Measurements from ENCODE around the gene TBL1XR1. TPM values are rescaled to one million over a fixed set of nuclear protein-coding genes. Genes with fewer than 3 reads are reported as not detected.

TBL1XR1 gene
- total RNA-seq, 1 experiment from 2014 or later = 180 TPM

DNA sequence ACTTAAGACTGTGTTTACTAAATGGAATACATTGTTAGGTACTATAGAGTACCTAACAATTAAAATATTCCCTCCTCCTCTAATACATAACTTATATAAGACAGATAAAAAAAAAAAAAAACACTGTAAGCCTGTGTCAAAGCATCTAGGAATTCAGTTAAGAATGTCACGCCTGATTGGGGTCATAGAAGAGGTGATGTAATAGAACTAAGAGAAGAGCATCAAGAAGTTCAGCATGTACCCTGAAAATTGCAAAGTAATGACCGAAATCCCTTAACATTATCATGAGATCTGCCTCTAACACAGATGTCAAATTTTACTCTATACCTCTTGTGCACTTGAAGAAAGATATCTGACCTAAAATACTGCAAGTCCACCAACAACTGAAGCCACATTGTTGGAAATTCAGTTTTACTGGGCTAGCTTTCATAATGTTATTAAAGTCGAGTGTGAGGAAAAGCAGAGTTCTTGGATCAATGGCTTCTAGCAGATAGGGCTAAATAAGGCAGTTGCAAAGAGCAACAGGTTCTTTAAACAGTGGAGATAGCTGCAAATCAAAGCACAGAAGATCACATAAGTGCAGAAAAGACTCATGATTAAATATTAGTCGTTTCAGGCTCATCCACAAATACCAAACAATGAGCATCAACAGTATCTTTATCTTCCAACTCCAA is 75.0 kb downstream of the TBL1XR1 start:
- intact Hi-C loops (cut with micrococcal nuclease) = no loop called here
- POLR2A ChIA-PET = no interaction called here
- H3K27ac ChIP-seq (ENCODE audit: low read depth, low read length) = no peak overlapping the region
- no peak overlapping the region for H3K4me3 ChIP-seq (replicated peaks in 1 of 2; ENCODE audit: low read depth in 1 of 2, low read length in 2 of 2)
- CTCF ChIA-PET = no interaction called here
- no peak overlapping the region for H3K4me2 ChIP-seq (ENCODE audit: low read length)
- no peak overlapping the region for H2AFZ ChIP-seq (ENCODE audit: low read depth, low read length, poor library complexity, severe bottlenecking)
- no peak for ATAC-seq
- no TSS peak for BruUV-seq (replicated peaks)
- DNase-seq (ENCODE audit: low read depth, low spot score) = no peak
- H3K4me1 ChIP-seq (ENCODE audit: control insufficient read depth in 1 of 2, insufficient read depth in 2 of 2, low read length in 2 of 2) = peaks cover 3 to 10% of the 10 kb centered on the region in 2 experiments; a peak in 1 of 4 replicates
- H4K20me1 ChIP-seq (ENCODE audit: insufficient read depth) = peaks cover 34% of the 10 kb centered on the region; the same call in 1 of the 2 replicates
- RAD21 ChIA-PET (ENCODE audit: low non-redundant PET in 1 of 2, low total read pairs in 2 of 2, uncharacterized antibody in 2 of 2, unreplicated experiment in 2 of 2) = no interaction called here
- TF ChIP-seq CBX3 (IDR thresholded peaks at IDR 0.05; ENCODE audit: low read depth) (no peak), JUND (IDR thresholded peaks at IDR 0.05) (no peak)
- H3K79me2 ChIP-seq (ENCODE audit: insufficient read depth, low read length) = peaks cover 100% of the 10 kb centered on the region
- no peaks in the 10 kb centered on the region for H3K27me3 ChIP-seq (ENCODE audit: insufficient read depth, low read length)
- H3K9ac ChIP-seq (ENCODE audit: low read length) = no peak overlapping the region
- H3K36me3 ChIP-seq (ENCODE audit: control insufficient read depth in 1 of 2, insufficient read depth in 2 of 2, low read length in 2 of 2) = no peaks in the 10 kb centered on the region
- H3K9me2 ChIP-seq (ENCODE audit: insufficient read depth) = no peaks in the 10 kb centered on the region
- no peaks in the 10 kb centered on the region for H3K9me3 ChIP-seq (ENCODE audit: control insufficient read depth in 1 of 2, insufficient read depth in 1 of 2, low read depth in 1 of 2, low read length in 2 of 2)

DNA sequence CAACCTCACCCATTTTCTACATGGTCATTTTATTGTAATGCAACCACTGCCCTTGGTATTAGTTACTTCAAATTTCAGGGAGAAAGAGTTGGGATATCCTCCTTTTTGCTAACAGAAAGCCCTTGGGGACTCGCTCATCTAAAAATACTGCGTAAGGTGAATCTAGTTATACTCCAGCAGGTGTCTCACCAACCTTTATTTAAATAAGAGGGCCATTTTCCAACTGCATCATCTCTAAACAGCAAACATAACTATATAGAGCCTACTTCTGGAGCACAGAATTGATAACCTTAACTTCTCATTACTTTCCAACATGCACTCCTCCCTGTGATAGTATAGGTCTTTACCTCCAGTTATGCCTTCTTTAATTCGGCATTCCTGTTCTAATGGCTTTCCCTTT is 77.5 kb downstream of the TBL1XR1 start:
- Histone ChIP-seq H3K4me3 (replicated peaks in 1 of 2; ENCODE audit: low read depth in 1 of 2, low read length in 2 of 2) (no peak overlapping the region), H3K9ac (ENCODE audit: low read length) (no peak overlapping the region), H4K20me1 (ENCODE audit: insufficient read depth) (peaks cover 28% of the 10 kb centered on the region; the same call in 1 of the 2 replicates), H3K27ac (ENCODE audit: low read depth, low read length) (no peak overlapping the region), H3K4me2 (ENCODE audit: low read length) (no peak overlapping the region), H3K9me2 (ENCODE audit: insufficient read depth) (no peaks in the 10 kb centered on the region), H3K36me3 (ENCODE audit: control insufficient read depth in 1 of 2, insufficient read depth in 2 of 2, low read length in 2 of 2) (no peaks in the 10 kb centered on the region), H3K79me2 (ENCODE audit: insufficient read depth, low read length) (peaks cover 100% of the 10 kb centered on the region), H3K9me3 (ENCODE audit: control insufficient read depth in 1 of 2, insufficient read depth in 1 of 2, low read depth in 1 of 2, low read length in 2 of 2) (no peaks in the 10 kb centered on the region), H3K4me1 (ENCODE audit: control insufficient read depth in 1 of 2, insufficient read depth in 2 of 2, low read length in 2 of 2) (peaks cover 0 to 10% of the 10 kb centered on the region in 2 experiments; a peak in 1 of 4 replicates), H2AFZ (ENCODE audit: low read depth, low read length, poor library complexity, severe bottlenecking) (no peak overlapping the region), H3K27me3 (ENCODE audit: insufficient read depth, low read length) (no peaks in the 10 kb centered on the region)
- ChIA-PET POLR2A (no interaction called here), CTCF (no interaction called here), RAD21 (ENCODE audit: low non-redundant PET in 1 of 2, low total read pairs in 2 of 2, uncharacterized antibody in 2 of 2, unreplicated experiment in 2 of 2) (no interaction called here)
- peak; percentile 38; the same call in 1 of the 2 replicates for TF ChIP-seq RAD21 (IDR thresholded peaks at IDR 0.05; ENCODE audit: low read depth)
- no peak for TF ChIP-seq POLR2AphosphoS5 (IDR thresholded peaks at IDR 0.05; ENCODE audit: low read depth, low read length)
- no TSS peak for BruUV-seq (replicated peaks)
- DNase-seq (ENCODE audit: low read depth, low spot score) (no peak), ATAC-seq (no peak)
- intact Hi-C loops (cut with micrococcal nuclease) = no loop called here

All from HCT116 (cell line).